ENCODE results near the gene PPP6R3.

GRCh38 chr11:68584991-68585524 lies 124.5 kb downstream of the PPP6R3 start:
- TF ChIP-seq CTCF (IDR thresholded peaks at IDR 0.05; ENCODE audit: poor library complexity) = no peak
- no peak for TF ChIP-seq EZH2phosphoT487 (IDR thresholded peaks at IDR 0.05; ENCODE audit: low read depth, severe bottlenecking, unreplicated experiment)
